Epithelial cell of esophagus (primary cell): ENCODE measurements around the gene SLC47A1.

Source experiments
- DNase-seq: peaks from one replicate; pipeline ENCODE4 v3.0.0; 2010; ENCODE audit warnings: low read depth
- H3K4me3 ChIP-seq: 2 replicates; pipeline ENCODE4 v1.5.1; 2011; ENCODE audit warnings: mild to moderate bottlenecking, low read length, control low read depth
- TF ChIP-seq, protein P1 (sequence below): IDR thresholded peaks from 2 replicates; pipeline ENCODE4 v1.5.1; 2011; ENCODE audit warnings: low read depth, mild to moderate bottlenecking, low read length, control low read depth, inconsistent platforms; ENCODE audit not compliant: insufficient read depth; ENCODE audit errors: missing control alignments

Gene SLC47A1

DNA sequence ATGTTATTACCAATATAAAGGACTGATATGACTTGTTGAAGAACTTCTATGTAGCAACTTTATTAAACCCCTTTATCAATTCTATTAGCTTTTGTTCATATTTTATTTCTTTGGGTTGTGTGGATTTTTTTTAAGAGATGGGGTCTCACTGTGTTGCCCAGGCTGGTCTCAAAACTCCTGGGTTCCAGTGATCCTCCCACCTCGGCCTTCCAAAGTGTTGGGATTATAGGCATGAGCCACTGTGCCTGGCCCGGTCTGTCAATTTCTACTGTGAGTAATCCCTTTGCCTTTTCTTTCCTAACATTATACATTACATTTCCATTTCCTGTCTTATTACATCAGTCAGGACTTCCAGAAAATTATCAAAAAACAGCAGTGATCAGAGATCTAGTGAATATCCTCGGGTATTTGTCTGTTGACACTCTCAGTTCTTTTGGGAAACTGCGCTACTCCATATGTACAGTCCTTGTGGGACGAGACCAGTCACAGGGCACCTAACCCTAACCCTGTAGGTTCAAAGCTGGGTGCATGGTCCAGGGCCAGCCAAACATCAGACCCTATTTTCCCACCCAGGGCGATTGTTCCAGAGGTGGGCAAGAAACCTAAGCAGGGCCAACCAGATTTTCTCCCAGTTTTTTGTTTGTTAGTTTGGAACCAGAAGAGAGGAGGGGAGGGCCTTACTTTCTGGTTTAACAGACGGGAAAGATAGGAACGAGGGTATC is 1.7 kb upstream of the SLC47A1 start:
- DNase-seq: no peak
- TF ChIP-seq, protein P1, sequence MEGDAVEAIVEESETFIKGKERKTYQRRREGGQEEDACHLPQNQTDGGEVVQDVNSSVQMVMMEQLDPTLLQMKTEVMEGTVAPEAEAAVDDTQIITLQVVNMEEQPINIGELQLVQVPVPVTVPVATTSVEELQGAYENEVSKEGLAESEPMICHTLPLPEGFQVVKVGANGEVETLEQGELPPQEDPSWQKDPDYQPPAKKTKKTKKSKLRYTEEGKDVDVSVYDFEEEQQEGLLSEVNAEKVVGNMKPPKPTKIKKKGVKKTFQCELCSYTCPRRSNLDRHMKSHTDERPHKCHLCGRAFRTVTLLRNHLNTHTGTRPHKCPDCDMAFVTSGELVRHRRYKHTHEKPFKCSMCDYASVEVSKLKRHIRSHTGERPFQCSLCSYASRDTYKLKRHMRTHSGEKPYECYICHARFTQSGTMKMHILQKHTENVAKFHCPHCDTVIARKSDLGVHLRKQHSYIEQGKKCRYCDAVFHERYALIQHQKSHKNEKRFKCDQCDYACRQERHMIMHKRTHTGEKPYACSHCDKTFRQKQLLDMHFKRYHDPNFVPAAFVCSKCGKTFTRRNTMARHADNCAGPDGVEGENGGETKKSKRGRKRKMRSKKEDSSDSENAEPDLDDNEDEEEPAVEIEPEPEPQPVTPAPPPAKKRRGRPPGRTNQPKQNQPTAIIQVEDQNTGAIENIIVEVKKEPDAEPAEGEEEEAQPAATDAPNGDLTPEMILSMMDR: no peak
- H3K4me3 ChIP-seq: no peak overlapping the region

DNA sequence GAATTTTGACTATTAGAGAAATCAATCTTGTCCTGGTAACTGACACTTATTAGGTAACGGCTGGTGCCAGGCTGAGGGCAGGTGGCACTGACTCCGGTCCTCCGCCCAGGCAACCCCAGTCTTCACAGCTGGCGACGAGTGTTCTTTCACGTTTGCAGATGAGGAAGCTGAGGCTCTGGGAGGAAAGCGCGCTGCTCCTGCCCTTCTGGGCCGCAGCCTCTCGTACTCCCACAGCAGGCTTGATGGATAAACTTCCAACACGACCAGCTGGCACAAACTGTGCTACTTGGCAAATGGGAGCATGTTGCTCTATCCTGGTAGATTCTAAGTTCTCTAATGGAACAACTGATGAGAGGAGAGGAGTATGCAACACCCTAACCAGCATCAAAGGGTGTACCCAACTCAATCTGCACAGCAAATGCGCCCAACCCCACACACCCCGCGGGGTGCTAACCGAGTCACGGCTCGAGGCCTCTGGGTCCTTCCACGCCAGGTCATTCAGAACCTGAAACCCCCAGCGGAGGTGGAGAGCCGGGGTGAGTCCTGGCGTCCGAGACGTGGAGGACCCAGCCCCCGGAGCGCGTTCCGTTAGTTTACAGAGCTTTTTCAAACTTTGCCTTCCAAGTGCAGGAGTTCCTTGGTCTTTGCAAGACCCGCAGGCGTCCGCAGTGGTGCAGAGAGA is 477 bp upstream of the SLC47A1 start:
- DNase-seq: no peak
- H3K4me3 ChIP-seq: no peak overlapping the region
- TF ChIP-seq, protein P1: no peak

DNA sequence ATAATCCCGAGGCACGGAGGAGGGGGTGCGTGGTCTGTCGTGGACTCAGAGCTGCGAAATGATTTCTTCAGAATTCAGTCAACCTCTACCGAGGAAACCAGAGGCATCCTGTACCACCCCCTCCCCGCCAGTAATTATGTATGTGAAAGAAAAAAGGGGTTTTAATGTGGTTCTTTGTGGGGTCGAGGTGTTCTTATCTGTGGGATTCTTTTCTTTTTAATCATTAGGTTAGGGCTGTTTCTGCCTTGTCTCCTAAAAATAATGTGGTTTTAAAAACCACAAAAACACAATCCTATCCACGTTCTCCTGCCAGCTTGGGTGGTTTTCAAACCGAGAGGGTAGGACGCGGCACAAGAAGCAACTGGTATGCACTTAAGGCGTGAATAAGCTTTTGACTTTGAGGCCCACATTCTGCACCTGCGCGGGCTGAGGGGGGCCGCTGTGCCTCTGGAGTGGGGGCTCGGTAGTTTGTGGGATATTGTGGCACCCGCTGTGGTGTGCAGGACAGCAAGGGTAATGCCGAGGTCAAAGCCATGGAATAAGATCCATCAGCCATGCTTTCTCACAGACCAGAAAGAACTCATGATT is 1.0 kb downstream of the SLC47A1 start:
- TF ChIP-seq, protein P1: no peak
- H3K4me3 ChIP-seq: peak overlapping the region; percentile 41
- no peak for DNase-seq

DNA sequence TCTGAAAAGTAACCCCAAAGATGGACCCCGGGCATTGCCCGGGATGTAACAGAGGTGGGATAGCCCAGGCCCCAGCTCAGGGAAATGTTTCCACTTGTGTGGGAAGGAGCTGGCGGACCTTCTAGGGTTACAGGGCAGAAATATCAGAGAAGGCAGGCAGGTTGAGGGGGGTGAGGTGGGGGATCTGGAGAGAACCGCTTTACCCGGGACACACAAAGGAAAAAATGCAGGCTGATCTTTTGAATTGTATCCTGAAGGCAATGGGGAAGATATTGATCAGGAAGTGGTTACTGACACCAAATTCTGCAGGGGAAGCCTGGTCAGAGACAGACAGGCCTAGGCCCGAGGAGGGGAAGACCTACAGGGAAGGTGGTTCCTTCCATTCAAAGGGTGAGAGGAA is 3.5 kb downstream of the SLC47A1 start:
- TF ChIP-seq, protein P1: no peak

DNA sequence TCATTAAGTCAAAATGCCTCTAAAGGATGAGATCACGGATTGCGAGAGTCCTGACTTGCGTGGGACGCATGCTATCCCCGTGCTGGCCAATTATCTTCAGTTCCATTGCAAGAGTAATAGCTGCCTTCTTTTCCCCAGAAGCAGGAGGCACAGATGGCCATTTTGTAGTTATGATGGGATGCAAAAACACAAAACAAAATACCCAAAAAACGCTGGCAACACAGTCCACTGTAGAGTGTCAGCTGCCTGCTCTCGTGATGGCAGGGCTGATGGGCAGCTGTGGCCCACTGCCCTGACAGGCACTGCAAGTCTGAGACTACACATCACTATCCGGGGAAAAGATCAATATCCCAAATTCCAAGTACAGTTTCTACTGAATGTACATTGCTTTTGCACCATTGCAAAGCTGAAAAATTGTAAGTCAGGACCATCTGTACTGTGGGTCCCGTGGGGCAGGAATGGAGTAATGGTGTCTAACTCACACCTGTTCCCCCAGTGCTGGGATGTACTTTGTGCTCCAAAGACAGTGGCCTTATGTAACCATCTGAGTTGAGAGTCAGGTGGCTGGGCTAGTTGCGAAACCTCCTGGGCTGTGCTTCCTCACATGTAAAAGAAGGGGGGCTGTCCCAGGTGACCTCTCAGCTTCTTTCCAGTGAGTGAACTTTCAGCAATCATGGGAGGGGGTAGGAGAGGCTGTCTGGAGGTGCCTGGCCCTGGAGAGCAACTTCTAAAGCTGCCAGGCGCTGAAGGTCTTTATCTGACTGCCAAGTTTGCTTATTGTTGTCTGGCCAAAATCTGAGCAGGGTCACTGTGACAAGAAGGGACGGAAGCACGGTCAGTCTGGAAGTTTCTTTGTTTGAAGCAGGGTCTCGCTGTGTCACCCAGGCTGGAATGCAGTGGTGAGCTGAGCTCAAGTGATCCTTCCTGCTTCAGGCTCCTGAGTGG is 4.7 kb downstream of the SLC47A1 start:
- DNase-seq: no peak
- H3K4me3 ChIP-seq: no peak overlapping the region

More for the DNA sequence above, 3.5 kb downstream of the SLC47A1 start:
- H3K4me3 ChIP-seq: no peak overlapping the region
- no peak for DNase-seq

DNA sequence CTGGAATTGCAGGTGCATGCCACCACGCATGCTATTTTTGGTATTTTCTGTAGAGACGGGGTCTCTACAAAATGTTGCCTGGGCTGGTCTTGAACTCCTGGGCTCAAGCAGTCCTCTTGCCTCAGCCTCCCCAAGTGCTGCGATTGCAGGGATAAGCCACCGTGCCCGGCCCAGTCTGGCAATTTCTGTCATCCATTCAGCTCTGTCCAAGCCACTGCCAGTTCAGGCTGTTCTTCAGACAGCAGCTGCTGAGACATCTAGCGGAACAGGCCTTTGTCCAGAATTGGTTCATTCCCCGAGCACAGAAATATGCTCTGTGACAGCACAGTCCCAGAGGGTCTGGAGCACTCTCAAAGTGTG is 5.4 kb downstream of the SLC47A1 start:
- no peak for DNase-seq
- no peak overlapping the region for H3K4me3 ChIP-seq
- TF ChIP-seq, protein P1: no peak

More for the DNA sequence above, 4.7 kb downstream of the SLC47A1 start:
- TF ChIP-seq, protein P1: no peak
